GM23338 (cell line): Measurements from ENCODE around the gene SLFN5. TPM values are rescaled to one million over a fixed set of nuclear protein-coding genes. Genes with fewer than 3 reads are reported as not detected.
"Not testable (repeated sequence)": the region's sequence is repeated elsewhere in the genome, so short reads cannot be mapped to it uniquely, and the experiment has no call there.

Experiments
- ATAC-seq: fragments of 200-7000 bp; cut with Tn5 transposase; 3 replicates; pipeline ENCODE4 v1.9.1; 2020
- DNase-seq: peaks from one replicate; pipeline ENCODE4 v3.0.0-alpha.2; 2015; ENCODE audit warnings: low spot score
- H2AFZ ChIP-seq: fragments of 200-600 bp; sonication (generic); 2 replicates; pipeline ENCODE4 v1.8.0; 2016; ENCODE audit warnings: antibody characterized with exemption, mild to moderate bottlenecking, moderate library complexity
- H3F3A ChIP-seq: fragments of 200-600 bp; sonication (generic); replicated peaks from 2 replicates; pipeline ENCODE4 v1.8.0; 2017; ENCODE audit warnings: antibody characterized with exemption, mixed run types, low read depth
- H3K27ac ChIP-seq: fragments of 200-600 bp; sonication (generic); 2 replicates; pipeline ENCODE4 v1.6.1; 2016; ENCODE audit warnings: low read depth
- H3K27me3 ChIP-seq: fragments of 200-600 bp; sonication (generic); 2 replicates; pipeline ENCODE4 v1.8.0; 2016; ENCODE audit warnings: mild to moderate bottlenecking, mixed run types, moderate library complexity; ENCODE audit not compliant: insufficient read depth
- H3K36me3 ChIP-seq: fragments of 200-600 bp; sonication (generic); 2 replicates; pipeline ENCODE4 v1.8.0; 2016; ENCODE audit warnings: mild to moderate bottlenecking; ENCODE audit not compliant: insufficient read depth
- H3K4me1 ChIP-seq: fragments of 200-600 bp; sonication (generic); 2 replicates; pipeline ENCODE4 v1.8.0; 2016; ENCODE audit warnings: mild to moderate bottlenecking, moderate library complexity; ENCODE audit not compliant: insufficient read depth
- H3K4me2 ChIP-seq: fragments of 200-600 bp; sonication (generic); 2 replicates; pipeline ENCODE4 v1.7.1; 2017; ENCODE audit warnings: mixed run types
- H3K4me3 ChIP-seq: fragments of 200-600 bp; sonication (generic); 2 replicates; pipeline ENCODE4 v1.6.1; 2016; ENCODE audit warnings: mixed run types
- H3K79me2 ChIP-seq: fragments of 200-600 bp; sonication (generic); replicated peaks from 2 replicates; pipeline ENCODE4 v1.8.0; 2017; ENCODE audit warnings: mild to moderate bottlenecking; ENCODE audit not compliant: insufficient read depth
- H3K9me2 ChIP-seq: fragments of 200-600 bp; sonication (generic); 2 replicates; pipeline ENCODE4 v1.8.0; 2017; ENCODE audit not compliant: insufficient read depth
- H4K20me1 ChIP-seq: fragments of 200-600 bp; sonication (generic); replicated peaks from 2 replicates; pipeline ENCODE4 v1.8.0; 2017; ENCODE audit warnings: mild to moderate bottlenecking; ENCODE audit not compliant: insufficient read depth
- H3K27ac Mint-ChIP-seq: 2 replicates; pipeline ENCODE4 v1.8.0; 2020; ENCODE audit warnings: inconsistent platforms, mild to moderate bottlenecking, moderate library complexity, mixed read lengths
- H3K27me3 Mint-ChIP-seq: 3 replicates; pipeline ENCODE4 v1.8.0; 2022; ENCODE audit warnings: low read depth, mild to moderate bottlenecking, moderate library complexity, mixed read lengths, inconsistent platforms; ENCODE audit not compliant: insufficient read depth, poor library complexity
- H3K36me3 Mint-ChIP-seq: 3 replicates; pipeline ENCODE4 v1.8.0; 2021; ENCODE audit warnings: low read depth, mild to moderate bottlenecking, inconsistent platforms, moderate library complexity, mixed read lengths
- H3K4me1 Mint-ChIP-seq: 3 replicates; pipeline ENCODE4 v1.8.0; 2020; ENCODE audit warnings: mild to moderate bottlenecking, inconsistent platforms, mixed read lengths
- H3K4me3 Mint-ChIP-seq: 3 replicates; pipeline ENCODE4 v1.8.0; 2021; ENCODE audit warnings: moderate library complexity, mild to moderate bottlenecking, inconsistent platforms, mixed read lengths
- H3K9me3 Mint-ChIP-seq: 3 replicates; pipeline ENCODE4 v1.8.0; 2020; ENCODE audit warnings: moderate library complexity, mild to moderate bottlenecking, inconsistent platforms, mixed read lengths
- CTCF ChIP-seq, 2 experiments: fragments of 200-600 bp in 1 of 2; sonication (generic) in 1 of 2; conservative IDR thresholded peaks; 2 replicates each; pipeline versions ENCODE4 v1.5.1 to v1.6.1; 2016 to 2017; ENCODE audit warnings: antibody characterized with exemption in 2 of 2, low read depth in 2 of 2, mild to moderate bottlenecking in 2 of 2, moderate library complexity in 1 of 2
- EZH2phosphoT487 ChIP-seq: fragments of 200-600 bp; sonication (generic); IDR thresholded peaks from one replicate; pipeline ENCODE4 v1.8.1; 2018; ENCODE audit warnings: antibody characterized with exemption; ENCODE audit not compliant: unreplicated experiment
- JUNB ChIP-seq: IDR thresholded peaks from one replicate; pipeline ENCODE4 v1.6.1; 2016; ENCODE audit warnings: antibody characterized with exemption; ENCODE audit not compliant: unreplicated experiment
- ZNF114 ChIP-seq: fragments of 250-450 bp; sonication (Bioruptor Pico); IDR thresholded peaks from 2 replicates; pipeline ENCODE4 v1.5.0; 2020; ENCODE audit warnings: mild to moderate bottlenecking, moderate library complexity
- ZNF331 ChIP-seq: fragments of 250-450 bp; sonication (Bioruptor Pico); IDR thresholded peaks from 2 replicates; pipeline ENCODE4 v1.5.0; 2020; ENCODE audit warnings: low read depth, mild to moderate bottlenecking, moderate library complexity
- polyA plus RNA-seq: library from polyadenylated mRNA; unstranded; fragments of >200 nt; fragmentation: Nextera tagmentation; extraction: Ambion mirVana; gene quantifications from 2 replicates; pipeline ENCODE4 v1.2.1, GENCODE V29; 2016
- total RNA-seq: library from RNA; depleted of rRNA; stranded (reverse); fragments of >200 nt; shearing (Covaris generic); gene quantifications from 2 replicates; pipeline ENCODE4 v1.2.3, GENCODE V29; 2014

SLFN5 gene
- total and polyA plus RNA-seq, 2 experiments from 2014 or later: 1.4 to 6.4 TPM

- ATAC-seq, H3K27me3 Mint-ChIP-seq, H3K4me3 Mint-ChIP-seq, H3K9me2 ChIP-seq, H3K4me3 ChIP-seq, H3K27ac Mint-ChIP-seq, H3K27ac ChIP-seq, H3K4me1 ChIP-seq, H3K4me1 Mint-ChIP-seq, H4K20me1 ChIP-seq, H3K4me2 ChIP-seq, H3K27me3 ChIP-seq, H3K79me2 ChIP-seq, H3F3A ChIP-seq, H3K36me3 ChIP-seq, H3K36me3 Mint-ChIP-seq, H2AFZ ChIP-seq, DNase-seq: not testable (repeated sequence)
- H3K9me3 Mint-ChIP-seq: peaks cover 31% of the 10 kb centered on the region
Observed at GRCh38 chr17:35274167-35275066, 31.5 kb downstream of the SLFN5 start.

- H3K79me2 ChIP-seq, H3K27me3 ChIP-seq, H3K4me3 ChIP-seq, H3K4me2 ChIP-seq, H3K36me3 Mint-ChIP-seq, H3K9me2 ChIP-seq, H3K27ac ChIP-seq, H3K4me1 Mint-ChIP-seq, DNase-seq, H2AFZ ChIP-seq, H3K27me3 Mint-ChIP-seq, H4K20me1 ChIP-seq, H3K36me3 ChIP-seq, H3K4me1 ChIP-seq, H3F3A ChIP-seq, H3K4me3 Mint-ChIP-seq, H3K27ac Mint-ChIP-seq, ATAC-seq: not testable (repeated sequence)
- peaks cover 27% of the 10 kb centered on the region for H3K9me3 Mint-ChIP-seq
Observed at GRCh38 chr17:35278454-35278853, 35.6 kb downstream of the SLFN5 start.

- H3K27me3 ChIP-seq, H3F3A ChIP-seq, H3K4me1 ChIP-seq, H3K4me2 ChIP-seq, H4K20me1 ChIP-seq, H3K4me3 Mint-ChIP-seq, H3K36me3 Mint-ChIP-seq, H3K4me1 Mint-ChIP-seq, H2AFZ ChIP-seq, H3K27me3 Mint-ChIP-seq, DNase-seq, H3K27ac Mint-ChIP-seq, H3K9me2 ChIP-seq, H3K4me3 ChIP-seq, H3K36me3 ChIP-seq, H3K79me2 ChIP-seq, H3K27ac ChIP-seq, ATAC-seq: not testable (repeated sequence)
- peaks cover 23% of the 10 kb centered on the region for H3K9me3 Mint-ChIP-seq
- 0 out of 4 replicates have a peak, but pooled peaks of 1 of the 2 experiments have one; percentile 3 for TF ChIP-seq CTCF (conservative IDR thresholded peaks at IDR 0.05; ENCODE audit: low read depth in 2 of 2)
Observed at GRCh38 chr17:35278876-35279275, 36.0 kb downstream of the SLFN5 start.

GRCh38 chr17:35283767-35284166, 40.9 kb downstream of the SLFN5 start:
- DNase-seq (no peak), ATAC-seq (no peak)
- Mint-ChIP-seq H3K4me3 (no peak overlapping the region), H3K9me3 (peaks cover 3% of the 10 kb centered on the region; the same call in 1 of the 3 replicates), H3K4me1 (peaks cover 8% of the 10 kb centered on the region), H3K36me3 (no peaks in the 10 kb centered on the region), H3K27me3 (no peaks in the 10 kb centered on the region), H3K27ac (no peak overlapping the region)
- Histone ChIP-seq H3K27ac (no peak overlapping the region), H4K20me1 (no peaks in the 10 kb centered on the region), H3K4me1 (no peaks in the 10 kb centered on the region), H3K36me3 (no peaks in the 10 kb centered on the region), H3F3A (no peaks in the 10 kb centered on the region), H3K4me2 (no peak overlapping the region), H2AFZ (no peak overlapping the region), H3K9me2 (no peaks in the 10 kb centered on the region), H3K79me2 (no peaks in the 10 kb centered on the region), H3K4me3 (no peak overlapping the region), H3K27me3 (no peaks in the 10 kb centered on the region)
- TF ChIP-seq JUNB (no peak), ZNF114 (CRISPR knock-in tag) (no peak), CTCF (conservative IDR thresholded peaks at IDR 0.05; ENCODE audit: low read depth in 2 of 2) (no peak), EZH2phosphoT487 (no peak), ZNF331 (CRISPR knock-in tag) (no peak)
